Ovary (tissue), 9 donors: ENCODE results near the gene WDFY4. TPM values are rescaled to one million over a fixed set of nuclear protein-coding genes. Genes with fewer than 3 reads are reported as not detected.

Experiments
- DNase-seq, 5 donors: peaks; one replicate each; pipeline ENCODE4 v3.0.0-alpha.2; 2019 to 2020
- H3K27ac ChIP-seq, 2 donors: fragments of 200-600 bp; one replicate each; pipeline versions ENCODE4 v1.5.1 to v1.8.0; 2019 to 2022
- H3K27me3 ChIP-seq: fragments of 200-600 bp; one replicate; pipeline ENCODE4 v1.8.0; 2022
- H3K36me3 ChIP-seq: fragments of 200-600 bp; sonication (generic); one replicate; pipeline ENCODE4 v1.5.1; 2019
- H3K4me1 ChIP-seq: one replicate; pipeline ENCODE4 v1.8.1; 2013; ENCODE audit warnings: mild to moderate bottlenecking, moderate library complexity; ENCODE audit not compliant: insufficient read depth
- H3K4me3 ChIP-seq: fragments of 200-600 bp; sonication (generic); one replicate; pipeline ENCODE4 v1.5.1; 2017
- H3K9me3 ChIP-seq, 2 donors: fragments of 200-600 bp in 1 of 2; sonication (generic) in 1 of 2; one replicate each; pipeline versions ENCODE4 v1.5.1 to v1.8.1; 2013 to 2019; ENCODE audit warnings: mild to moderate bottlenecking in 1 of 2, moderate library complexity in 1 of 2
- EP300 ChIP-seq: sonication (generic); formaldehyde crosslinking; IDR thresholded peaks from one replicate; pipeline ENCODE4 v1.6.1; 2017; ENCODE audit warnings: antibody characterized with exemption
- POLR2A ChIP-seq: fragments of 450-650 bp; IDR thresholded peaks from one replicate; pipeline ENCODE4 v1.6.1; 2017; ENCODE audit warnings: antibody characterized with exemption, mild to moderate bottlenecking, moderate library complexity
- WGBS, 3 donors: extraction: QIAGEN DNeasy Blood & Tissue Kit in 1 of 3; methylation state at CpG; one replicate each; pipeline versions ENCODE4 v1.1.5 to v1.1.7; 2013 to 2017; 5-methylcytosine and 5-hydroxymethylcytosine counted together
- intact Hi-C, 4 donors: fragments of 100-400 bp; cut with DNase I; formaldehyde crosslinking; loops; one replicate each; pipeline versions ENCODE4 v1.11.0 to v1.15.1; 2022 to 2023
- polyA plus RNA-seq, 2 donors: library from polyadenylated mRNA; stranded (reverse); fragments of 200-250 nt in 1 of 2; fragments of 350-450 nt in 1 of 2; fragmentation: Illumina TruSeq in 1 of 2; extraction: RNeasy Lipid Tissue Mini Kit (QIAGEN cat#74804) in 1 of 2; gene quantifications; one replicate each; pipeline ENCODE4 v1.2.3, GENCODE V29; 2013 to 2014
- total RNA-seq, 7 donors: library from RNA; depleted of rRNA in 2 of 7; stranded (reverse); fragments of >200 nt in 2 of 7; fragmentation: NEBNext Ultra II Directional in 3 of 7; extraction: Animal tissue kit (Norgen Biotek cat#: 25700) in 3 of 7; gene quantifications; one replicate each; pipeline versions ENCODE4 v1.1.0 to v1.2.4, GENCODE V29; 2016 to 2023
- TF ChIP-seq, protein P1 (sequence below), 3 donors: fragments of 450-650 bp in 2 of 3; fragments of 200-600 bp in 1 of 3; IDR thresholded peaks; one replicate each; pipeline versions ENCODE4 v1.5.1 to v1.8.0; 2016 to 2022; ENCODE audit warnings: antibody characterized with exemption in 3 of 3, mild to moderate bottlenecking in 1 of 3
- donor health status: DM: no; HTN: no; CAD: no; lungs with moderate emphysema.
- donor health status: DM: no; HTN: no; CAD: no.
- donor health status: Bipolar disorder and iron deficiency.
- donor health status: DM: yes; HTN: yes; CAD: no.
- donor health status: DM: no; HTN: no; CAD: no.
- donor health status: DM: yes; HTN: yes; CAD: no.

WDFY4 gene
- total and polyA plus RNA-seq, 9 donors, result 0.54 to 4.2 (median 1.7) TPM

- no peak overlapping the region for H3K27ac ChIP-seq
- DNase-seq, result no peak
- no peaks in the 10 kb centered on the region for H3K27me3 ChIP-seq
- H3K36me3 ChIP-seq, result no peaks in the 10 kb centered on the region
- WGBS, 3 donors, result 57 to 59% (median 57%) methylated on average over 2 of the region's 2 CpGs
- no peaks in the 10 kb centered on the region for H3K4me1 ChIP-seq
- intact Hi-C loops, result no loop called here
- no peaks in the 10 kb centered on the region for H3K9me3 ChIP-seq
- TF ChIP-seq EP300, result no peak
- no peak for TF ChIP-seq POLR2A
- TF ChIP-seq, protein P1, sequence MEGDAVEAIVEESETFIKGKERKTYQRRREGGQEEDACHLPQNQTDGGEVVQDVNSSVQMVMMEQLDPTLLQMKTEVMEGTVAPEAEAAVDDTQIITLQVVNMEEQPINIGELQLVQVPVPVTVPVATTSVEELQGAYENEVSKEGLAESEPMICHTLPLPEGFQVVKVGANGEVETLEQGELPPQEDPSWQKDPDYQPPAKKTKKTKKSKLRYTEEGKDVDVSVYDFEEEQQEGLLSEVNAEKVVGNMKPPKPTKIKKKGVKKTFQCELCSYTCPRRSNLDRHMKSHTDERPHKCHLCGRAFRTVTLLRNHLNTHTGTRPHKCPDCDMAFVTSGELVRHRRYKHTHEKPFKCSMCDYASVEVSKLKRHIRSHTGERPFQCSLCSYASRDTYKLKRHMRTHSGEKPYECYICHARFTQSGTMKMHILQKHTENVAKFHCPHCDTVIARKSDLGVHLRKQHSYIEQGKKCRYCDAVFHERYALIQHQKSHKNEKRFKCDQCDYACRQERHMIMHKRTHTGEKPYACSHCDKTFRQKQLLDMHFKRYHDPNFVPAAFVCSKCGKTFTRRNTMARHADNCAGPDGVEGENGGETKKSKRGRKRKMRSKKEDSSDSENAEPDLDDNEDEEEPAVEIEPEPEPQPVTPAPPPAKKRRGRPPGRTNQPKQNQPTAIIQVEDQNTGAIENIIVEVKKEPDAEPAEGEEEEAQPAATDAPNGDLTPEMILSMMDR (IDR thresholded peaks at IDR 0.05), result no peak
- no peak overlapping the region for H3K4me3 ChIP-seq
These were observed 151.1 kb downstream of the WDFY4 start for GRCh38 chr10:48835781-48836180.

- TF ChIP-seq EP300, result no peak
- TF ChIP-seq, protein P1 (IDR thresholded peaks at IDR 0.05), result no peak
- no peak for TF ChIP-seq POLR2A
- H3K27me3 ChIP-seq, result no peaks in the 10 kb centered on the region
- WGBS, 3 donors, result 71 to 78% (median 77%) methylated on average over 2 of the region's 2 CpGs
- no peak overlapping the region for H3K27ac ChIP-seq
- H3K36me3 ChIP-seq, result no peaks in the 10 kb centered on the region
- DNase-seq, result no peak
- no peaks in the 10 kb centered on the region for H3K9me3 ChIP-seq
- intact Hi-C loops, result no loop called here
- no peak overlapping the region for H3K4me3 ChIP-seq
- no peaks in the 10 kb centered on the region for H3K4me1 ChIP-seq
These were observed 151.9 kb downstream of the WDFY4 start for GRCh38 chr10:48836605-48837004.

DNA sequence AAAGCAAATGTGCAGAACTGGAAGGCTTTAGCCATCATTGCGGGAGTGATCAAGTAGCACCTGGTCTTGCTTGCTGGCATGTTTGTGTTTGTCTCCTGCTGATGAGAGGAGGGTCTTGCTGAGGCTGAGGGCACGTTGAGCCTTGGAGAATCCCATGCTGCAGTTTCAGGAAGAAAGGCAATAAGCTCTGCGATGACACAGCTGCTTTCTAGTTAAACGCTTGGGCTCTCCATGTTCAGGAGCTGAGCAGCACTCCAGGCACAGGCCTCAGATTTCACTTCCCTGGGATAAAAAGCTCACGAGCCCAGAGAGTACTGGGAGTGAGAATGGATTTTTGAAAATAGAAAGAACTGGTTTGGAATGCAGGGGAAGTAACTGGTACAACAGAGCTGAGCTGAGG lies 154.2 kb downstream of the WDFY4 start:
- Histone ChIP-seq H3K4me3 (no peak overlapping the region), H3K4me1 (no peaks in the 10 kb centered on the region), H3K27me3 (no peaks in the 10 kb centered on the region), H3K27ac (no peak overlapping the region), H3K36me3 (no peaks in the 10 kb centered on the region), H3K9me3 (no peaks in the 10 kb centered on the region)
- DNase-seq, result no peak
- WGBS, 3 donors, result 37 to 43% (median 39%) methylated on average over 5 of the region's 5 CpGs
- intact Hi-C loops, result no loop called here
- TF ChIP-seq POLR2A, result no peak
- TF ChIP-seq, protein P1 (IDR thresholded peaks at IDR 0.05), result no peak

GRCh38 chr10:48839809-48840679 lies 155.4 kb downstream of the WDFY4 start:
- DNase-seq, result no peak
- 57 to 59% (median 59%) methylated on average over 10 of the region's 10 CpGs for WGBS, 3 donors
- no peak overlapping the region for H3K27ac ChIP-seq
- intact Hi-C loops, result no loop called here
- H3K4me3 ChIP-seq, result no peak overlapping the region
- no peaks in the 10 kb centered on the region for H3K36me3 ChIP-seq
- no peaks in the 10 kb centered on the region for H3K9me3 ChIP-seq
- H3K27me3 ChIP-seq, result no peaks in the 10 kb centered on the region
- no peaks in the 10 kb centered on the region for H3K4me1 ChIP-seq
- TF ChIP-seq EP300, result no peak
- no peak for TF ChIP-seq POLR2A
- TF ChIP-seq, protein P1 (IDR thresholded peaks at IDR 0.05), result no peak
